Thyroid gland (tissue), 4 donors: ENCODE measurements around the gene GNAI2.

Source experiments
- POLR2A ChIP-seq, 2 donors: fragments of 450-650 bp; IDR thresholded peaks; one replicate each; pipeline ENCODE4 v1.6.1; 2017; ENCODE audit warnings: antibody characterized with exemption in 2 of 2, mild to moderate bottlenecking in 2 of 2, moderate library complexity in 1 of 2
- TF ChIP-seq, protein P1 (sequence below), 6 experiments: fragments of 200-600 bp in 3 of 6; fragments of 450-650 bp in 3 of 6; sonication (generic) in 3 of 6; IDR thresholded peaks; one replicate each; pipeline ENCODE4 v1.5.1; 2016 to 2019; ENCODE audit warnings: antibody characterized with exemption in 6 of 6, mild to moderate bottlenecking in 2 of 6, inconsistent platforms in 1 of 6, moderate library complexity in 1 of 6

DNA sequence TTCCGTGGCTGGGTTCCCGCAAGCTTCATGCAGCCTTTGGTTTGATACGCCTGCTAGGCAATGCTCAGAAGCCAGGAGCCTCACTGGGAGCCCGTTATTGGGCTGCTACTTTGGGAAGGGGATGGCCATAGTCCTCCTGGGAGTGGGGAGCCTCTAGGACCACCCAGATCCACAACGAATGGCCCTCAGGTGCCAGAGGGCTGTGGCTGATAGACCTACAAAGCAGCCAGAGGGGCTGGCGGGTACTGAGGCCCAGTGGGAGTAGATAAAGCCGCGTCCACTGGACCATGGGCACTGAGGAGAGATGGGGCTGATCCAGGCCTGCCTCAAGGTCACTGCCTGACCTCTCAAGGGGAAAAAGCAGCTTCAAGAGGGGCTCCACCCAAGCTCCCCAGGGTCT is 43.9 kb upstream of the GNAI2 start:
- TF ChIP-seq, protein P1, sequence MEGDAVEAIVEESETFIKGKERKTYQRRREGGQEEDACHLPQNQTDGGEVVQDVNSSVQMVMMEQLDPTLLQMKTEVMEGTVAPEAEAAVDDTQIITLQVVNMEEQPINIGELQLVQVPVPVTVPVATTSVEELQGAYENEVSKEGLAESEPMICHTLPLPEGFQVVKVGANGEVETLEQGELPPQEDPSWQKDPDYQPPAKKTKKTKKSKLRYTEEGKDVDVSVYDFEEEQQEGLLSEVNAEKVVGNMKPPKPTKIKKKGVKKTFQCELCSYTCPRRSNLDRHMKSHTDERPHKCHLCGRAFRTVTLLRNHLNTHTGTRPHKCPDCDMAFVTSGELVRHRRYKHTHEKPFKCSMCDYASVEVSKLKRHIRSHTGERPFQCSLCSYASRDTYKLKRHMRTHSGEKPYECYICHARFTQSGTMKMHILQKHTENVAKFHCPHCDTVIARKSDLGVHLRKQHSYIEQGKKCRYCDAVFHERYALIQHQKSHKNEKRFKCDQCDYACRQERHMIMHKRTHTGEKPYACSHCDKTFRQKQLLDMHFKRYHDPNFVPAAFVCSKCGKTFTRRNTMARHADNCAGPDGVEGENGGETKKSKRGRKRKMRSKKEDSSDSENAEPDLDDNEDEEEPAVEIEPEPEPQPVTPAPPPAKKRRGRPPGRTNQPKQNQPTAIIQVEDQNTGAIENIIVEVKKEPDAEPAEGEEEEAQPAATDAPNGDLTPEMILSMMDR (IDR thresholded peaks at IDR 0.05) = no peak
- TF ChIP-seq POLR2A (IDR thresholded peaks at IDR 0.05) = no peak
